Breast epithelium (tissue), 4 donors: ENCODE measurements around the gene TNS1. TPM values are rescaled to one million over a fixed set of nuclear protein-coding genes. Genes with fewer than 3 reads are reported as not detected.

Experiments used
- DNase-seq, 2 donors: peaks; one replicate each; pipeline ENCODE4 v3.0.0-alpha.2; 2019; ENCODE audit warnings: low spot score in 2 of 2
- H3K27ac ChIP-seq, 2 donors: fragments of 200-600 bp; sonication (generic) in 1 of 2; one replicate each; pipeline ENCODE4 v1.5.1; 2016 to 2019; ENCODE audit warnings: mild to moderate bottlenecking in 1 of 2
- H3K27me3 ChIP-seq, 2 donors: fragments of 200-600 bp; sonication (generic) in 1 of 2; one replicate each; pipeline versions ENCODE4 v1.5.1 to v1.6.0; 2017 to 2019; ENCODE audit warnings: control low read depth in 1 of 2, mild to moderate bottlenecking in 1 of 2
- H3K36me3 ChIP-seq: fragments of 200-600 bp; one replicate; pipeline ENCODE4 v1.5.1; 2019
- H3K4me1 ChIP-seq, 2 donors: fragments of 200-600 bp; sonication (generic); one replicate each; pipeline ENCODE4 v1.5.1; 2016 to 2019; ENCODE audit warnings: control low read depth in 1 of 2
- H3K4me3 ChIP-seq, 3 donors: fragments of 200-600 bp; sonication (generic); 1 replicate in 2 of 3; 2 replicates in 1 of 3; pipeline ENCODE4 v1.5.1; 2016 to 2019; ENCODE audit warnings: mild to moderate bottlenecking in 3 of 3, moderate library complexity in 2 of 3
- H3K9me3 ChIP-seq, 2 donors: fragments of 200-600 bp; sonication (generic) in 1 of 2; one replicate each; pipeline ENCODE4 v1.5.1; 2016 to 2019; ENCODE audit warnings: control low read depth in 1 of 2
- CTCF ChIP-seq, 3 donors: fragments of 450-650 bp; IDR thresholded peaks; one replicate each; pipeline ENCODE4 v1.5.1; 2016 to 2017; ENCODE audit warnings: antibody characterized with exemption in 3 of 3, mild to moderate bottlenecking in 3 of 3, moderate library complexity in 3 of 3
- POLR2A ChIP-seq: fragments of 450-650 bp; IDR thresholded peaks from one replicate; pipeline ENCODE4 v1.6.1; 2016; ENCODE audit warnings: antibody characterized with exemption, mild to moderate bottlenecking, moderate library complexity
- POLR2AphosphoS5 ChIP-seq, 3 donors: sonication (generic); formaldehyde crosslinking; IDR thresholded peaks; one replicate each; pipeline ENCODE4 v1.6.1; 2017; ENCODE audit warnings: antibody characterized with exemption in 3 of 3
- intact Hi-C: fragments of 100-400 bp; cut with DNase I; formaldehyde crosslinking; loops from one replicate; pipeline ENCODE4 v1.15.1; 2023; ENCODE audit warnings: low total_unique reads
- total RNA-seq, 3 donors: library from RNA; depleted of rRNA; stranded (reverse); fragments of >200 nt; gene quantifications; one replicate each; pipeline ENCODE4 v1.1.0, GENCODE V29; 2016

Gene TNS1
- total RNA-seq, 3 donors from 2014 or later, result 141 to 577 (median 154) TPM

DNA sequence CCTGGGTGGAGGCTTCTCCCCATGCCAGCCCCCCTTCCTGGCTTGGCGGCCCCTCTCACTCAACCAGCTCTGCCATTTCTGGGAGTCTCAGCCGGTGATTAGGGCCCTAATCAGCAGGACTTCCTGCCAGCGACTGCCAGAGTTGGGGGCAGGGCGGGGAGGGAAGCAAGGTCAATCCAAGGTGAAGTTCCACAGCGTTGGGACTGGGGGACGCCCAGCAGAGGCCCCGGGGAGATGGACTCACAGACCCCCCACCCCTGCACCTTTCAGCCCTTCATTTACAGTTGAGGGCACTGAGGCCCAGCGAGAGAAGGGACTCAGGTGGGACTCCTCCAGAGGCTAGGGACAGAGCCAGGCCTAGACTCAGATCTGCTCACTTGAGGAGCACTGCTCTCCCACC is 65.3 kb downstream of the TNS1 start:
- Histone ChIP-seq H3K27ac (peak overlapping the region; percentile 91 to 96), H3K4me1 (peaks cover 23 to 40% of the 10 kb centered on the region in 2 donors), H3K27me3 (no peaks in the 10 kb centered on the region), H3K36me3 (no peaks in the 10 kb centered on the region), H3K4me3 (peak overlapping the region in 2 of 3 donors; percentile 9 to 76), H3K9me3 (no peaks in the 10 kb centered on the region)
- intact Hi-C loops, result no loop called here
- TF ChIP-seq POLR2AphosphoS5 (IDR thresholded peaks at IDR 0.05) (no peak), POLR2A (no peak), CTCF (IDR thresholded peaks at IDR 0.05) (no peak)
- no peak for DNase-seq

DNA sequence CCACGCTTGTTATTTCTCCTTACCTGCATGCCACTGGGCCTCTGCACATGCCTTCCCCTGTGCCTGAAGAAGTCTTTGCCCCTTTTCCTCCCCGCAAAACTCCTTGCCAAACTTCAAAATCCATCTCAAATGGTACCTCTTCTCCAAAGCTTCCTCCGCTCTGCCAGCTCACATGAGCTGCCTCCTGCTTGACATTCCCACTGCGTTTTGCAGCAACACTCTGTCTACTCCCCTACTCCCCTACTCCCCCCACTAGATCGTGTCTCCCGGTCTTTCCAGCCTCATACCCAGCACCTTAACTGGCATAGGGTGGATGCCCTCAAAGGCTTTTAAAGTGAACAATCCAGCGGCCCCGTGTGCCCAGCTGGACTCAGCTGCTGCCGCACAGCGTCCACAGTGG is 65.8 kb downstream of the TNS1 start:
- Histone ChIP-seq H3K4me3 (peak overlapping the region in 2 of 3 donors; percentile 9 to 76), H3K36me3 (no peaks in the 10 kb centered on the region), H3K9me3 (no peaks in the 10 kb centered on the region), H3K27ac (peak overlapping the region; percentile 91 to 96), H3K27me3 (no peaks in the 10 kb centered on the region), H3K4me1 (peaks cover 23 to 40% of the 10 kb centered on the region in 2 donors)
- DNase-seq, result no peak
- TF ChIP-seq CTCF (IDR thresholded peaks at IDR 0.05), result no peak
- TF ChIP-seq POLR2AphosphoS5 (IDR thresholded peaks at IDR 0.05), result no peak
- TF ChIP-seq POLR2A, result no peak
- intact Hi-C loops, result no loop called here

- Histone ChIP-seq H3K9me3 (no peaks in the 10 kb centered on the region), H3K27me3 (no peaks in the 10 kb centered on the region), H3K27ac (peak overlapping the region; percentile 91 to 96), H3K4me3 (peak overlapping the region in 1 of 3 donors; percentile 76), H3K4me1 (peaks cover 23 to 40% of the 10 kb centered on the region in 2 donors), H3K36me3 (no peaks in the 10 kb centered on the region)
- DNase-seq, result no peak
- intact Hi-C loops, result no loop called here
- TF ChIP-seq CTCF (IDR thresholded peaks at IDR 0.05), result no peak
- no peak for TF ChIP-seq POLR2AphosphoS5 (IDR thresholded peaks at IDR 0.05)
- no peak for TF ChIP-seq POLR2A
Observed at GRCh38 chr2:217935901-217936684, 66.7 kb downstream of the TNS1 start.

GRCh38 chr2:217935235-217935879 is 67.4 kb downstream of the TNS1 start:
- no peak for DNase-seq
- Histone ChIP-seq H3K36me3 (no peaks in the 10 kb centered on the region), H3K4me1 (peaks cover 23 to 44% of the 10 kb centered on the region in 2 donors), H3K9me3 (no peaks in the 10 kb centered on the region), H3K27me3 (no peaks in the 10 kb centered on the region), H3K27ac (peak overlapping the region; percentile 91 to 96), H3K4me3 (peak overlapping the region; percentile 10 to 56 (median 17))
- no peak for TF ChIP-seq POLR2AphosphoS5 (IDR thresholded peaks at IDR 0.05)
- TF ChIP-seq POLR2A, result no peak
- TF ChIP-seq CTCF (IDR thresholded peaks at IDR 0.05), result no peak
- intact Hi-C loops, result no loop called here
